Natural killer cell (primary cell): ENCODE measurements around the gene CFAP299. TPM values are rescaled to one million over a fixed set of nuclear protein-coding genes. Genes with fewer than 3 reads are reported as not detected.

Experiments used
- ATAC-seq, 3 donors: fragments of 150-1000 bp in 2 of 3; fragments of 200-7000 bp in 1 of 3; cut with Tn5 transposase; 1 replicate in 1 of 3; 2 replicates in 2 of 3; pipeline ENCODE4 v1.10.0; 2021; ENCODE audit warnings: mild to moderate bottlenecking in 2 of 3, moderate library complexity in 2 of 3
- DNase-seq, 2 donors: peaks; one replicate each; pipeline versions ENCODE4 v3.0.0 to v3.0.0-alpha.2; 2013 to 2021; ENCODE audit warnings: mixed read lengths in 1 of 2
- H3K27ac ChIP-seq: one replicate; pipeline ENCODE4 v1.5.1; 2013; ENCODE audit warnings: mild to moderate bottlenecking, low read length
- H3K27me3 ChIP-seq: one replicate; pipeline ENCODE4 v1.6.1; 2013; ENCODE audit warnings: low read length; ENCODE audit not compliant: control insufficient read depth, insufficient read depth
- H3K36me3 ChIP-seq: one replicate; pipeline ENCODE4 v1.6.1; 2013; ENCODE audit warnings: low read length; ENCODE audit not compliant: control insufficient read depth, insufficient read depth
- H3K4me1 ChIP-seq: one replicate; pipeline ENCODE4 v1.6.1; 2013; ENCODE audit warnings: low read length; ENCODE audit not compliant: control insufficient read depth, insufficient read depth
- H3K4me3 ChIP-seq: one replicate; pipeline ENCODE4 v1.5.1; 2013; ENCODE audit warnings: low read length
- H3K9me3 ChIP-seq: one replicate; pipeline ENCODE4 v1.6.1; 2013; ENCODE audit warnings: low read length; ENCODE audit not compliant: control insufficient read depth, insufficient read depth
- H3K27ac Mint-ChIP-seq, 2 donors: one replicate each; pipeline ENCODE4 v1.8.0; 2022; ENCODE audit warnings: mild to moderate bottlenecking in 2 of 2, mixed read lengths in 2 of 2, moderate library complexity in 1 of 2
- H3K27me3 Mint-ChIP-seq, 2 donors: one replicate each; pipeline ENCODE4 v1.8.0; 2022; ENCODE audit warnings: low read depth in 2 of 2, mixed read lengths in 2 of 2
- H3K36me3 Mint-ChIP-seq: one replicate; pipeline ENCODE4 v1.8.0; 2022; ENCODE audit warnings: mixed read lengths
- H3K4me1 Mint-ChIP-seq, 2 donors: one replicate each; pipeline ENCODE4 v1.8.0; 2022; ENCODE audit warnings: mixed read lengths in 2 of 2
- H3K4me3 Mint-ChIP-seq: one replicate; pipeline ENCODE4 v1.8.0; 2022; ENCODE audit warnings: mild to moderate bottlenecking, moderate library complexity, mixed read lengths
- H3K9me3 Mint-ChIP-seq, 2 donors: one replicate each; pipeline ENCODE4 v1.8.0; 2022; ENCODE audit warnings: mixed read lengths in 2 of 2
- WGBS: methylation state at CpG from one replicate; pipeline ENCODE4 v1.1.7; 2013; ENCODE audit warnings: missing lambda C conversion rate; ENCODE audit not compliant: insufficient coverage; 5-methylcytosine and 5-hydroxymethylcytosine counted together
- intact Hi-C: fragments of 100-400 bp; cut with micrococcal nuclease; formaldehyde crosslinking; loops from one replicate; pipeline ENCODE4 v1.14.2; 2022
- total RNA-seq, 4 donors: library from RNA; stranded (reverse); fragments of 120-200 nt in 1 of 4; gene quantifications; one replicate each; pipeline versions ENCODE4 v1.2.3 to v1.2.4, GENCODE V29; 2013 to 2022
- TF ChIP-seq, protein P1 (sequence below): fragments of 200-600 bp; IDR thresholded peaks from one replicate; pipeline ENCODE4 v1.8.0; 2022; ENCODE audit warnings: antibody characterized with exemption

CFAP299 gene
- total RNA-seq, 3 donors from 2014 or later (not counting 1 experiment from before 2014, with no cell fraction given) = not detected

DNA sequence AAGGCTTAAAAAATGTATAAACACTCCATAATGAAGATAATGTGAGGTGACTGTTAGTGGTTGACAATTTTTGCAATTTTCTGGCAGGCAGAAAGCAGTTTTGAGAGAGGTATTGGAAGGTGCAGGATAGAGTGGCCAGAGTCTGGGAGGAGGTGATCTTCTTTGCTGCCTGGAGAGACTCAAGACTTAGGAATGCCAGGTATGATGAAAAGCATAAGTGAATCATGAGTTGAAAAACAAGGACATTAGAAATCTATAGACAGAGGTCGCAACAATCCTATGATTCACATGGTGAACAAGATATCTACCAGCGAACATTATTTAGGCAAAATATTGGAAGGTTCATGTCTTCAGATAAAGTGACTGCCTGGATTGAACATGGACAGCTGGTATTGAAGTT is 118.5 kb downstream of the CFAP299 start:
- H3K36me3 Mint-ChIP-seq = no peaks in the 10 kb centered on the region
- intact Hi-C loops = no loop called here
- Histone ChIP-seq H3K27ac (no peak overlapping the region), H3K9me3 (peaks cover 2% of the 10 kb centered on the region), H3K4me3 (no peak overlapping the region), H3K4me1 (no peaks in the 10 kb centered on the region), H3K36me3 (no peaks in the 10 kb centered on the region), H3K27me3 (no peaks in the 10 kb centered on the region)
- H3K4me3 Mint-ChIP-seq = no peak overlapping the region
- H3K9me3 Mint-ChIP-seq = no peaks in the 10 kb centered on the region
- no peaks in the 10 kb centered on the region for H3K27me3 Mint-ChIP-seq
- DNase-seq (no peak), ATAC-seq (no peak)
- no peaks in the 10 kb centered on the region for H3K4me1 Mint-ChIP-seq
- H3K27ac Mint-ChIP-seq = no peak overlapping the region
- WGBS = 100% methylated on average over 2 of the region's 2 CpGs
- TF ChIP-seq, protein P1, sequence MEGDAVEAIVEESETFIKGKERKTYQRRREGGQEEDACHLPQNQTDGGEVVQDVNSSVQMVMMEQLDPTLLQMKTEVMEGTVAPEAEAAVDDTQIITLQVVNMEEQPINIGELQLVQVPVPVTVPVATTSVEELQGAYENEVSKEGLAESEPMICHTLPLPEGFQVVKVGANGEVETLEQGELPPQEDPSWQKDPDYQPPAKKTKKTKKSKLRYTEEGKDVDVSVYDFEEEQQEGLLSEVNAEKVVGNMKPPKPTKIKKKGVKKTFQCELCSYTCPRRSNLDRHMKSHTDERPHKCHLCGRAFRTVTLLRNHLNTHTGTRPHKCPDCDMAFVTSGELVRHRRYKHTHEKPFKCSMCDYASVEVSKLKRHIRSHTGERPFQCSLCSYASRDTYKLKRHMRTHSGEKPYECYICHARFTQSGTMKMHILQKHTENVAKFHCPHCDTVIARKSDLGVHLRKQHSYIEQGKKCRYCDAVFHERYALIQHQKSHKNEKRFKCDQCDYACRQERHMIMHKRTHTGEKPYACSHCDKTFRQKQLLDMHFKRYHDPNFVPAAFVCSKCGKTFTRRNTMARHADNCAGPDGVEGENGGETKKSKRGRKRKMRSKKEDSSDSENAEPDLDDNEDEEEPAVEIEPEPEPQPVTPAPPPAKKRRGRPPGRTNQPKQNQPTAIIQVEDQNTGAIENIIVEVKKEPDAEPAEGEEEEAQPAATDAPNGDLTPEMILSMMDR = no peak

DNA sequence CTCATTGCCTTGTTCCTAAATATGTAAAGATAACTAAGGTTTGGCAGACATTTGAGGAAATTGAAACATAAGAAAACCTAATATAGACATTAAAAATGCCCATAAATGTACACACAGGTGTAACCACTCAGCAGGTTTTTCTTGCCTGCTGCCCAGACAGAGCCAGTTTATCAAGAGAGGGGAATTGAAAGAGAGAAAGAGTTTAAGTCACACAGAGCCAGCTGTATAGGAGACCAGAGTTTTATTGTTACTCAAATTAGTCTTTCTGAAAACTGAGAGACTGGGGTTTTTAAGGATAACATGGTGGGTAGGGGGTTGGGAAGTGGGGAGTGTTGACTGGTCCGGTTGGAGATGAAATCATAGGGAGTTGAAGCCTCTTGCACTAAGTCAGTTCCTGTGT is 119.0 kb downstream of the CFAP299 start:
- H3K36me3 ChIP-seq = no peaks in the 10 kb centered on the region
- peaks cover 2% of the 10 kb centered on the region for H3K9me3 ChIP-seq
- H3K27me3 ChIP-seq = no peaks in the 10 kb centered on the region
- no peak overlapping the region for H3K4me3 ChIP-seq
- DNase-seq (no peak), ATAC-seq (no peak)
- no peaks in the 10 kb centered on the region for H3K27me3 Mint-ChIP-seq
- H3K27ac ChIP-seq = no peak overlapping the region
- WGBS = 96% methylated on average over 1 of the region's 1 CpG
- H3K9me3 Mint-ChIP-seq = no peaks in the 10 kb centered on the region
- H3K4me1 Mint-ChIP-seq = no peaks in the 10 kb centered on the region
- no peak overlapping the region for H3K4me3 Mint-ChIP-seq
- H3K36me3 Mint-ChIP-seq = no peaks in the 10 kb centered on the region
- no peak overlapping the region for H3K27ac Mint-ChIP-seq
- intact Hi-C loops = no loop called here
- TF ChIP-seq, protein P1 = no peak
- no peaks in the 10 kb centered on the region for H3K4me1 ChIP-seq

DNA sequence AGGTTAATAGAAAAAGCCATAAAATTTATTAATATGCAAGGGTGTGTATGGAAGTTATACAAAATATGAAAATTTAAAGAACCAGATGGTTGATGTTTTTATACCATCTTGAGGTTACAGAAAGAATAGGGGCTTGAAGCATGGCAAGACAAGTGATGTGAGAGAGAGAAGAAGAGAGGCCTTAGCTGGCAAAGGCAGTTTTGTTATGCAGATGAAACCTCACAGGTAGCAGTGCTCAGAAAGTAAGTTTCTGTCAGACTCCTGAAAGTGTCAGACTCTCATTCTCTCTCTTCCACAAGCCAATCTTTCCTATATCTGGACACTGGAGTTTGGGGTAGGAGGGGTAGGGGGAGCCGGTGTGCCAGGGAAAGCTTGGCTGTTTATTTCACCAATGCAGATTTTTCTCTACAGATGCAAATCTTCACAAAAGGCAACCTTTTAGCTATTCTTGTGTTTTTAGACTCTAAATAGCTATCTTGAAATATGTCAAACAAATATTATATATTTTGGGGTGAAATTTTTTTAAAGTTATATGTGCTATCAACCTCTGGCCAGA is 124.5 kb downstream of the CFAP299 start:
- ATAC-seq (no peak), DNase-seq (peak in 1 of 2 donors; percentile 46)
- no peaks in the 10 kb centered on the region for H3K36me3 Mint-ChIP-seq
- no peak overlapping the region for H3K27ac Mint-ChIP-seq
- TF ChIP-seq, protein P1 = no peak
- intact Hi-C loops = no loop called here
- no CpG with 5 or more reads among the region's 1 CpG for WGBS
- H3K4me3 Mint-ChIP-seq = no peak overlapping the region
- Histone ChIP-seq H3K27me3 (no peaks in the 10 kb centered on the region), H3K4me1 (no peaks in the 10 kb centered on the region), H3K27ac (no peak overlapping the region), H3K9me3 (no peaks in the 10 kb centered on the region), H3K4me3 (no peak overlapping the region), H3K36me3 (no peaks in the 10 kb centered on the region)
- no peaks in the 10 kb centered on the region for H3K27me3 Mint-ChIP-seq
- peaks cover 0 to 5% of the 10 kb centered on the region in 2 donors for H3K9me3 Mint-ChIP-seq
- peaks cover 10 to 17% of the 10 kb centered on the region in 2 donors for H3K4me1 Mint-ChIP-seq

DNA sequence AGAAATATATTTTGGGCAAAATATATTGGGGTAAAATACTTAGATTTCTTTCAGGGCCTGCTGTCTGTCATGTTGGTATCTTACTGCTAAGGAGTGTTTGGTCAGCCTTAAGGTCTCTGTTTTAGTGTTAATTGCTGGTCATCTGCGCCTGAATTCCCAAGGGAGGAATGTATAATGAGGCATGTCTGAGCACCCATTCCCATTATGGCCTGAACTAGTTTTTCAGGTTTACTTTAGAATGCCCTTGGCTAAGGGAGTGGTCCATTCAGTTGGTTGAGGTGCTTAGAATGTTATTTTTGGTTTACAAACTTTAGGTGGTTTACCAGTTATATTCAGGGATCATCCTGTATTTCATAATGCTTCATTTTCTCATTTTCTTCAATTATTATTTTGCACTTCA is 125.9 kb downstream of the CFAP299 start:
- Histone ChIP-seq H3K9me3 (no peaks in the 10 kb centered on the region), H3K4me3 (no peak overlapping the region), H3K27ac (no peak overlapping the region), H3K27me3 (no peaks in the 10 kb centered on the region), H3K4me1 (no peaks in the 10 kb centered on the region), H3K36me3 (no peaks in the 10 kb centered on the region)
- no peaks in the 10 kb centered on the region for H3K36me3 Mint-ChIP-seq
- 100% methylated on average over 1 of the region's 1 CpG for WGBS
- H3K9me3 Mint-ChIP-seq = peaks cover 0 to 5% of the 10 kb centered on the region in 2 donors
- TF ChIP-seq, protein P1 = no peak
- H3K4me3 Mint-ChIP-seq = no peak overlapping the region
- no peak overlapping the region for H3K27ac Mint-ChIP-seq
- DNase-seq (no peak), ATAC-seq (no peak)
- H3K4me1 Mint-ChIP-seq = peaks cover 10 to 17% of the 10 kb centered on the region in 2 donors
- intact Hi-C loops = no loop called here
- H3K27me3 Mint-ChIP-seq = no peaks in the 10 kb centered on the region
